ENCODE results near the gene MAD2L1BP.
"Not testable (repeated sequence)": the region's sequence is repeated elsewhere in the genome, so short reads cannot be mapped to it uniquely, and the experiment has no call there.

The MAD2L1BP gene, protein sequence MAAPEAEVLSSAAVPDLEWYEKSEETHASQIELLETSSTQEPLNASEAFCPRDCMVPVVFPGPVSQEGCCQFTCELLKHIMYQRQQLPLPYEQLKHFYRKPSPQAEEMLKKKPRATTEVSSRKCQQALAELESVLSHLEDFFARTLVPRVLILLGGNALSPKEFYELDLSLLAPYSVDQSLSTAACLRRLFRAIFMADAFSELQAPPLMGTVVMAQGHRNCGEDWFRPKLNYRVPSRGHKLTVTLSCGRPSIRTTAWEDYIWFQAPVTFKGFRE

DNA sequence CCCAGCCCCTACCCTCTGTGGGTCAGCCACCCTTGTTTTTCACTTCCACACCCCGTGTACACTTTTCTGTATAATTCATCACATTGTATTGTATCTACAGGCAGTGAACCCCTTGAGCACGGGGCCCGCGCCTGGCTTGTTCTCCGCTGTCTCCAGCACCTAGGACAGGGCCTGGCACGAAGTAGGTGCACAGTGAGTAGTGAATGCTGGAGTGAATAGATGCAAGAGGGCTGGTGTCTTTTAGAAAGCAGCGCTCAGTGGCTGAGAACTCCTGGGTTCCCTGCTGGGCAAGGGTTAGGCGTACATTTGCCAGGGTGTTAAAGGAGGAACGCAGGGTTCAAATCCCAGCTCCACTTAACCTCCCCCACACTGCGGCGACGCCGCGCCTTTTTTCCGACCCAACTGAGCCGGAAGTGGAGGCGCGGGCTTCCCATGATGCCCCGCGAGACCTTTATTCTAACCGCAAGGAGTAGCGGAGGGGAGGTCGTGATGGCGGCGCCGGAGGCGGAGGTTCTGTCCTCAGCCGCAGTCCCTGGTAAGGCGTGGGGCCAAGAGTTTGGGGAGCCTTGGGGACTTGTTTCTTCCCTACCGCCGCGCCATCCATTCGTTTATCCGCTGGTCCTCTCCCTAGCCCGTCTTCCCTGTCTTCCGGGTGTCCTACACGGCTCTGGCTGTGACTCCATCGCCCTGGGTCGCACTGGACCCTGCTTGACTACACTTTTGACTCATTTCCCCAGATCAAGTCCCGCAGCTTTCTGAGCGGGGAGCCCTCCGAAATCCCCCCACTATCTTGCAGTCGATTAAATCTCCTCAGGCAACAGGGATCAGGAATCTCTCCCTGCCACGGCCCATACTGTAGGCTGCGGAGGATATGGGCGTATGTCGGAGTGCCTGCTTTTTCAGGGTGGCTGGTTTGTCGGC is at the start of gene MAD2L1BP:
MAD2L1BP (plus strand) TSS at position 454 of the 921 bp plus-strand sequence; CDS start at position 490, 36 bp downstream.
- DNase-seq = peak; percentile 76

DNA sequence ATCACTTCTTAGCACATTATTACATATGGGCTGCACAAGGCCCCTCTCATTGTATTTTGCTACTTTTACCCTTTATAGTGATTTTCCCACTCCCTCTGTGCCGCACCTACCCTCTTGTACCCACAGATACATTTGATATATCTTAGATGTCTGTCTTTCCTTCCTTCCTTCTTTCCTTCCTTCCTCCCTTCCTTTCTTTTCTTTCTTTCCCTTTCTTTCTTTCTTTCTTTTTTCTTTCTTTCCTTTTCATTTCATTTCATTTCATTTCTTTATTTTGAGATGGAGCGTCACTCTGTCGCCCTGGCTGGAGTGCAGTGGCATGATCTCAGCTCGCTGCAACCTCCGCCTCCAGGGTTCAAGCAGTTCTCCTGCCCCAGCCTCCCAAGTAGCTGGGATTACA is 47.4 kb upstream of the MAD2L1BP start:
- no peak for DNase-seq

DNA sequence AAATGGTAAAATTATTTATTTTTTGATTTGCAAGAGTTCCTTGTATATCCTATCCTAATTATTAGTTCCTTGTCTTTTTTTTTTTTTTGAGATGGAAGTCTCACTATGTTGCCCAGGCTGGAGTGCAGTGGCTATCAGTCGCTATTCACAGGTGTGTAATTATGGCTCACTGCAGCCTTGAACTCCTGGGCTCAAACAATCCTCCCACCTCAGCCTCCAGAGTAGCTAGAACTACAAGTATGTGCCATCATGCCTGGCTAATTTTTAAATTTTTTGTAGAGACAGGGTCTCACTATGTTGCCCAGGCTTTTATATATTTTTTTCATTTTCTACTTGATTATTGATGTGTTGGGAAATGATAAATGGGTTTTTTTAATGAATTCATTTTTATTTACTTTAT is 46.1 kb upstream of the MAD2L1BP start:
- not testable (repeated sequence) for DNase-seq

DNA sequence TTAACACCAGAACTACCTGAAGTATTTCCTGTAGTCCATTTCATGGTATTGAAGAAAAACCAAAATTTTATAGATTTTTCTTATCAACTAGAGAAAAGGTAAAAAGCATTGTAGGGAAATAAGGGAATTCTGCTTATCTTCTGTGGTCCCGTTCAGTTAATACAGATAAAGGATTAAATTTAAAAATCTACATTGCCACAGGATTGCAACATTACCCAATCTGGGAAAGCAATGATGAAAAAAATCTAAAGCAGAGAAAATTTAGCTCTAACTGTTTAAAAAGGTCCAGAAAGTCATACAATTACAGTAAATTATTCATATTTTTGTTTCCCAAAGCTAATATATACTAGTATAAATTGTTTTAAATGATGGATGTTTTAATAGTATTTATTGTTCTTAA is 41.7 kb upstream of the MAD2L1BP start:
- no peak for DNase-seq

DNA sequence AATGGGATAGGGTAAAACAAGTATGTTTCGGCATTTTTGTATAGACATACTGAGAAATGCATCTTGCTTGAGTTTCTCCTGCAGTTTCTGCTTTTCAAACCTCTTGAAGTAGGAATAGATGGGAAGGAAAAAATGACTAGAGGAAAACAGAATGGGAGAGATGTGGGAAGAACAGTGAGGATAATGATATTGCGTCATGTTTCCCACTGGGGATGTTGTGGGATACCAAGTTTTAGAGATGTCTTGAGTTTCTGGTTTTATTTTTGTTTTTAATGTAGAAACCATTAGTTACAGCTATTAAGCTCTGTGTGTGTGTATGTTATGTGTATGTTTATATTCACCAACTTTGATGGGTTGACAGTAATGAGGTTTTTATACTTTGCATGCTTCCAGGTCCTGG is 35.0 kb upstream of the MAD2L1BP start:
- DNase-seq = no peak

DNA sequence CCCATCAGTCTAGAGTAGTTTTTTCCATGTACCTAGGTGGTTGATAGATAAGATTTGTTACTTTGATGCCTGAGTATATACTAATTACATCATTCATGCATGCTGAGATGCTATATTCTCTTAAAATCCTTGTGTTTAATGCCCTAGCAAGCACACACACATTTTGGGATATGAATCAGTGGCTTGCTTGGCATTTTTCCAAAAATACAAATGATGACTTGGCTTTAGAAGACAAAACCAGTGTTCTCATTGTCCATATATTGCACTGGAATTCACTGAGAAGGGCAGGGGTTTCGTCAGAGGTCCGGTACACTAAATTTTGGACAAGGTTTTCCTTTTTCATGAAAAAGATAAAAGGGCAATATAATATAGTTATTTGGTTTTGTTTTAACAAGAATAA is 31.5 kb upstream of the MAD2L1BP start:
- DNase-seq = peak; percentile 79

DNA sequence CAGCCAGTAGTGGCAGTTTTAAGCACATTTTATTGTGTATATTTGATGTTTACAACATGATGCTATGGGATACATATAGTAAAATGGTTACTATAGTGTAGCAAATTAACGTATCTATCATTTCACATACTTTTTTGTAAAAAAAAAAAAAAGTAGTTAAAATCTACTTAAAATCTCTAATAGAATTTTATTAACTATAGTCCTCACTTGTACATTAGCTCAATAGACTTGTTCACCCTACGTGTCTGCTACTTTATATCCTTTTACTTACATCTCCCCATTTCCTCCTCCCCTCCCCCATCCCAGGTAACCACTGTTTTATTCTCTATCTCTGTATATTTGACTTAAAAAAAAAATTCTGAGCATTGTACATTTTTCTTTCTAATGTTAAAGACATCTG is 29.6 kb upstream of the MAD2L1BP start:
- no peak for DNase-seq

DNA sequence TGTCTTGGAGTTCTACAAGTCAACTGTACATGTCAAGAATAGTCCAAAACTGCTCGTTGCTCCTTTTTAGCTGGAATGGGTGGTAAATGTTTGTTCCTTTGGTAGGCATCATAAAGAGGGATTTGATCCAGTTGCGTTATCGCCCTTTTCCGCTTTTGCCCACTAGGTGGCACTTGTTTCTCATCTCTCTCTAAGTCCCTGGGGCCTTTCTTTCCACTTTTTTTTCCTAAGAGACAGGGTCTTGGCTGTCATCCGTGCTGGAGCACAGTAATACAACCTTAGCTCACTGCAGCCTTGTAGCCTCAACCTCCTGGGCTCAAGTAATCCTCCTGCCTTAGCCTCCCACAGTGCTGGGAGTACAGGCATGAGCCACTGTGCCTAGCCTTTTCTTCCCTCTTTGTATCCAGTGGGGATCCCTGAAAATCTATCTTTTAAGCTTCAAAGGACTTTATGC is 27.3 kb upstream of the MAD2L1BP start:
- DNase-seq = peak; percentile 78

DNA sequence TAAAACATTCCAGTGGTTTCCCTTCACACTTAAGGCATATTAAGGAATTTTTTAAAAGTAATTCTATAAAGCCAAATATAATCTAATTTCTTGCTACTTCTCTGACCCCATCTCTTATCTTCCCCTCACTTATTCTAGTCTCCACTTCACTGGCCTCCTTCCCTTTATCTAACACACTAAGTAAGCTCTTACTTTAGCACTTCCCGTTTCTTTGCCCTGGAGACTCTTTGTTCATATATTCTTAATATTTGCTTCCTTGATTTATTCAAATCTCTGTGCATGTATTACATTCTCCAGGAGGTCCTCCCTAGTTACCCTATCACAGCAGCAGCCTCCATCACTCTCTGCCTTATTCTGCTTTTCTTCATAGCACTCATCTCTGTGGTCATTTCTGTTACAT is 26.8 kb upstream of the MAD2L1BP start:
- no peak for DNase-seq

DNA sequence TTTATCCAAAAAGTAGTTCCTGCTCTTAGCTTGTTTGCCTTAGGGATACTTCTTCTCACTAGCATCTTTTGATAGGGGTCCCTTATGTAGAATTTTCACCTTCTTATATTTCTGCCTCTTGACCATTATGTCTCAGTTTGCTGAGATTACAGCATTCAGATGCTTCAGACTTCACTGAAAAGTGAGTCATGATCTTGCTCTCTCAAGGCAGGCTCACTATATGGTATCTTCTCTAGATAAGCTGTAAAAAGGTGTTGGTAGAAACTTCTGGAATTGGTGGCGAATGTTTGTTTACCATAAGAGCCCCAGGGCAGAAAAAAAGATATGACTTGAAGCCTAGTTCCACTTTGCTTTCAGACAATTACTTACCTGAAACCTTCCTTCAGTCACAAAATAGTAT is 26.2 kb upstream of the MAD2L1BP start:
- no peak for DNase-seq

DNA sequence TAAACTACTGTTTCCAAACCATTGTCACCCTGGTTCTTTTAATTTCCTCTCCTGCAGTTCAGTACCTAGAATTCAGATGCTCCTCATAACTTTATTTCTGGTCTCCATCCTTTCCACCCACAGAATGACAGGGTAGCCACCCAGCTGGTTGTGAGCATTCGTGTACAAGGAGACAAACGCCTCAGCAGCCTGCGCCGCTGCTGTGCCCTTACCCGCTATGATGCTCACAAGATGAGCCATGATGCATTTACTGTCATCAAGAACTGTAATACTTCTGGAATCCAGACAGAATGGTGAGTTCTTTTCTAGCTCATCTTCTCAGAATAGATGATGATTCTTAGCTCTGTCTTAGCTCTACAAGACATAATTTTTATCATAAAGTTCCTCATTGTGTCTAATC is 25.2 kb upstream of the MAD2L1BP start:
- no peak for DNase-seq

DNA sequence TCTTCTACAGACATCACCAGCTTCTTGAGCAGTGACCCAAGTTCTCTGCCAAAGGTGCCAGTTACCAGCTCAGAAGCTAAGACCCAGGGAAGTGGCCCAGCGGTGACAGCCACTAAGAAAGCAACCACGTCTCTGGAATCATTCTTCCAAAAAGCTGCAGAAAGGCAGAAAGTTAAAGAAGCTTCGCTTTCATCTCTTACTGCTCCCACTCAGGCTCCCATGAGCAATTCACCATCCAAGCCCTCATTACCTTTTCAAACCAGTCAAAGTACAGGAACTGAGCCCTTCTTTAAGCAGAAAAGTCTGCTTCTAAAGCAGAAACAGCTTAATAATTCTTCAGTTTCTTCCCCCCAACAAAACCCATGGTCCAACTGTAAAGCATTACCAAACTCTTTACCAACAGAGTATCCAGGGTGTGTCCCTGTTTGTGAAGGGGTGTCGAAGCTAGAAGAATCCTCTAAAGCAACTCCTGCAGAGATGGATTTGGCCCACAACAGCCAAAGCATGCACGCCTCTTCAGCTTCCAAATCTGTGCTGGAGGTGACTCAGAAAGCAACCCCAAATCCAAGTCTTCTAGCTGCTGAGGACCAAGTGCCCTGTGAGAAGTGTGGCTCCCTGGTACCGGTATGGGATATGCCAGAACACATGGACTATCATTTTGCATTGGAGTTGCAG is 21.8 kb upstream of the MAD2L1BP start:
- no peak for DNase-seq

DNA sequence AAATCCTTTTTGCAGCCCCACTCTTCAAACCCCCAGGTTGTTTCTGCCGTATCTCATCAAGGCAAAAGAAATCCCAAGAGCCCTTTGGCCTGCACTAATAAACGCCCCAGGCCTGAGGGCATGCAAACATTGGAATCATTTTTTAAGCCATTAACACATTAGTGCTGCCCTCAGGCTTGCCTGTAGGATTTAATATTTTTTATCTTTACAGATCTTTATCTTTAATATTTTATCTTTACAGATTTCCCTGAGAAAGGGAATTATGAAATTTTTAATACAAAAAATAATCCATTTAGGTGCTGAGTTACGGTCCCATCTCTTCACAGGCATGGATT is 21.3 kb upstream of the MAD2L1BP start:
- no peak for DNase-seq

DNA sequence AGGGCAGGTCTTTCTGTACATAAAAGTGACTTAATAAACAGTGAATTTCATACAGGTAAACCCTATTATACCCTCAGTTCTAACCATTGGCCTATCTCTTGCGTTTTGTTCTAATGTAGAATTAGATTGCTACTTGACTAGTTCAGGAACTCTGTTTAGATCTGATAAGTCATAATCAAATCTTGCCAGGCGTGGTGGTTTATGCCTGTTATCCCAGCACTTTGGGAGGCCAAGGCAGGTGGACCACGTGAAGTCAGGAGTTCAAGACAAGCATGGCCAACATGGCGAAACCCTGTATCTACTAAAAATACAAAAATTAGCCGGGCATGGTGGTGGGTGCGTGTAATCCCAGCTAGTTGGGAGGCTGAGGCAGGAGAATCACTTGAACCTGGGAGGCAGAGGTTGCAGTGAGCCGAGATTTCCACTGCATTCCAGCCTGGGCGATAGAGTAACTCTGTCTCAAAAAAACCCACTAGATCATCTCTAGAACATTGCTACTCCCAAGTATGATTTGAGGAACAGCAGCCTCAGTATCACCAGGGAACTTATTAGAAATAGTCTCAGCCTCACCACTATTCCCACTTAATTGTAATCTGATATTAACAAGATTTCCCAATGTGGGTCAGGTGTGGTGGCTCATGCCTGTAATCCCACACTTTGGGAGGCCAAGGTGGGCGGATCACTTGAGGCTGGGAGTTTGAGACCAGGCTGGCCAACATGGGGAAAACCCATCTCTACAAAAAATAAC is 18.7 kb upstream of the MAD2L1BP start:
- DNase-seq = no peak

DNA sequence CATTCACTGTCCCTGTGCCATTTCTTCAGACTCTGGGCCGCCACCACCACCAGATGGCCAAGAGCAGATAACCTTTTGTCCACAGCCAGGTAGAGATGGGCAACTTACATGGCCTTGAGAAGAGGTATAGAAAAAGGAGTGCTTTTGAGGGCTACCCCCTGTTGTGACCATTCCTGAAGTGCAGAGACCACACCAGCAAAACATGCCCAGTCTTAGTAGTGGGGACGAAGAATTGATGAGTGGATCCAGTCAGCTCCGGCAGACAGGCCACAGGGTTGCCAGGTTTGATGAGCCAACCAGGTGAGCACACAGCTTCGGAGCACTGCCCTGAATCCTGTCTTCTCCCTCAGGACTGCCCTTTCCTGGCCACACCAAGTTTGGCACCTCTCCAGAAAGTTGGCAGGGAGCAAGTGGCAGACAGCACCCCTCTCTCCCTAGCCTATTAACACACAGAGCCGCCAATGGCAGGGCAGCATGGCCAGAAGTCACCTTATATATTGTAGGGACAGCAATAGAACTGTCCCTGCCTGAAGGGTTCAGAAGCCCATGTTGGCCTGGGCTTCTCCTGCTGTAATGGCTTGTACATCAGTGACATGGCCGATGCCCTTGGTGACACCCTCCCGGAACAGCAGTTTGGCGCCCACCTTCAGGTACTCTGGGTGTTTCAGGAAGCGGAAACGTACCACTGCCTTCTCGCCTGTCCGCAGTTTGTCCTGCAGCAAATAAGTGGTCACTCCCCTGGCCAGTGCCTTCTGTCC is 14.4 kb upstream of the MAD2L1BP start:
- no peak for DNase-seq

DNA sequence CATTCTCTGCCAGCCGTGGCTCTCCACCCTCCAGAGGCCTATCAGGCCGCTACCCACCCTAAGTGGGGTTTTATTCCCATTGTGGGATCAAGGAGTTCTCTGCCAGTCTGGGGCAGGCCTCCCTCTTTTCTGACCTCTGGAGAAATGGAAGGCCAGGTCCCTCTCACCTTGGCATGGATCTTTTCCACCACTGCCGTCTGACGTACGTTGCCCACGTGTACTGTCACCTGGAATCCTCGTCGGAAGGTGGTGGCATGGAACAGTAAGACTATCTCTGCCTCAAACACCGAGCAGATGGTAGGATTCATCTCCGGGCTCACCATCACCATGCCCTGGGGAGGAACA is 13.8 kb upstream of the MAD2L1BP start:
- DNase-seq = no peak

DNA sequence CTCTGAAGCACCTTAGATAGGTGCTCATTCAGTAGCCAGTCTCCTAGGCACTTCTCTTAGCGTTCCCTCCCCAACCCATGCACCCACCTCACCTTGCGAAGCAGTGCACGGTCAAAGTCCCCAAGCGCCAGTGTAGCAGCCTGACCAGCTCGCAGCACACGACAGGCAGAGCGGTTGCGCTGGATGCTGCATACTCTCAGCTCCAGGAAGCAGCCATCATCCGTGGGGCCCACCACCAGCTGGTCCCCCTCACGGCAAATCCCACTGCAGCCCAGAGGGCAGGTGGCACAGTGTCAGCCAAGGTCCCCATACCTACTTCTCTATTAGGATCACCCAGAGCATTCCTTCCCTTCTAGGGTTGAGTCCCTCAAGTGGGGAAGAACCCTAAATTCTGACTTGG is 13.1 kb upstream of the MAD2L1BP start:
- no peak for DNase-seq

DNA sequence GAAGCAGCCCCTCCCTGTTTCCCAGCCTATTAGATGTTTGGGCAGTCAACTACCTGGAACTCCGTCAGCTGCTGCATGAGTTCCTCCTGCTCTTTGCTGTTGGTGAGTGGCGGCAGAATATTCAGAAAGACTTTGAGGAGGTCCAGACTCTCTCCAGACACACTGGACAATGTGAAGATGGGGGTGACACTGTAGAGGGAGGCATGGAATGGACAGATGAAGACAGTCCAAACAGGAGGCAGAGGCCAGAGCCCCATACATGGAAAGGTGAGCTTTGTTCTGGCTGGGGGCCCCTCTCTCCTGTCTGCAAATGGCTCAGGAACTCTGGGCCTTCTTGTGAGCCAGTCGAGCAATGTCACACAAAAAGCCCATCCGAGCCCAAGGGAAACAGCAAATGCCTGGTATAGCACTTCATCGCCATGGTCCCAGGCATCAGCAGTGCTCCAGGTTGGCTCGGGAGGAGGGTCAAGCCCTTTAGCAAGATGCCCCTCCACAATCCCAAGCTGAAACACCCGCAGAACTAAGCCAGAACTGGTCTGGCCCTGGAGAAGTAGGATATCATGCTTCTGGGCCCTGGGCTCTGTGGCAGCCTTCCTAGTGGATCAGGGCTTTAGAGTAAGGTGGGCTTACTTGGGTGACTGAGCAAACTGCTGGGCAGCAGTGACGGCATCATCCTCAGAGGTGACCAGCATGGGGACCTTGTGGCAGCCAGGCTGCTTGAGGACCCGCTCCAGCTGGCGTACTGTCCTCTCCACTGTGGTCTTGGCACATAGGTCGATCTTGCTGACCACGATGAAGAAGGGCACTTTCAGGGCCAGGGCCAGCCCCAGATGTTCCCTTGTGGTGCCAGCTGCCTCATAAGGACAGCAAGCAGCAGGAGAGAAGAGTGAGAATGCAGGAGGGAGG is 11.5 kb upstream of the MAD2L1BP start:
- DNase-seq = no peak

DNA sequence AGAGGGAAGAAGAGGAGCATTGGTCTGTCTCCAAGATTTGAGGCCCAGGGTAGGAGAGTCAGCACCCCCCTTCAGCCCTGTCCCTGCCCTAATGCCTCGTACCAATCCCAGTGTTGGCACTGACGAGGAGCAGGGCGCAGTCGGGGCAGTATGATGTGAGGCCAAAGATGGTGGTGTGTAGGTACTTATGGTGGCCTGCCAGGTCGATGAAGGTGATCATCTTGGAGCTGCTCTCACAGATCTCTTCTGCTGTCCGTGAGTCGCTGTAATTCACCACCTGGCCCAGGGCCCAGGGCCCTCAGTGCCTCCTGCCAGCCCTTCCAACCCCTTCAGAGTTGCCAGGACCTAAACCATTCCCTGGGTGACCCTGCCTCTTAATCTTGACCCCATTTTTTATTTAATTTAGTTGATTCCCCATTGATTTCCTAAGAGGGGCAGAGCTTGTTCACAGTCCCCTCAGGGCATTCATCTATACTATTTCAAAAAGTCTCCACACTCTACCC is 10.8 kb upstream of the MAD2L1BP start:
- no peak for DNase-seq

DNA sequence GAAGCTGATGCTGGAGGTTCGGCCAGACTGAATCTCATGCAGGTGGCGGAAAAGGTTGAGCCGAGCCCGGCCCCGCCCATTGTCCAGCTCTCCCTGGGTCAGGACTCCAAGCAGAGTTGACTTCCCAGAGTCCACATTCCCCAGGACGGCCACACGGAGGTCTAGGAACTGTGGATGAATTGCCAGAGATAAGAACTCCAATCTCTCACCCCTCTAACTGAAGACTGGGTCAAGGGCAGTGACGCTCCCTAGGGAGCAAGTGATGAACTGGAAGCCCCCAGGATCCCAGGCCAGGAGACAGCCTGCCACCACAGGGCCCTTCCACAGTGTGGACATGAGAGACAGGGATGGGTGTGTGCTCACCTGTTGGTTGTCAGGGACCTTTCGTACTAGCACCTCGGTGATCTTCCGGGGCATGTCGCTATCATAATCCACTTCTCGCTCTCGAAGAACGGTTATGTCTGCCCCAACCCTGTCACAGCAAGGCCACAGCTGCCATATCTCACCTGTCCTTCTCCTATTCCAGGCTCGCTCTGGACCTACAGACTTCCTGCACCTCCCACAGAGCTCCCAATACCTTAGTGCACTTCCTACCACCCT is 10.1 kb upstream of the MAD2L1BP start:
- no peak for DNase-seq
